ENCODE measurements around the gene TMA7. TPM values are rescaled to one million over a fixed set of nuclear protein-coding genes. Genes with fewer than 3 reads are reported as not detected.

Gene TMA7
- total and polyA plus RNA-seq, 12 donors = 140 to 1,063 (median 196) TPM

GRCh38 chr3:48492461-48493202 lies 52.6 kb downstream of the TMA7 start:
- intact Hi-C loops (cut with DNase I) = no loop called here
- WGBS, 2 donors = 89 to 90% methylated on average over 7 of the region's 7 CpGs
- ATAC-seq (no peak), DNase-seq (no peak)
- Histone ChIP-seq H3K36me3 (peaks cover 0 to 77% (median 4%) of the 10 kb centered on the region in 9 donors), H3K4me1 (no peaks in the 10 kb centered on the region), H3K27ac (no peak overlapping the region), H3K27me3 (no peaks in the 10 kb centered on the region), H3K9me3 (no peaks in the 10 kb centered on the region), H3K4me3 (no peak overlapping the region)
- TF ChIP-seq, protein P1, sequence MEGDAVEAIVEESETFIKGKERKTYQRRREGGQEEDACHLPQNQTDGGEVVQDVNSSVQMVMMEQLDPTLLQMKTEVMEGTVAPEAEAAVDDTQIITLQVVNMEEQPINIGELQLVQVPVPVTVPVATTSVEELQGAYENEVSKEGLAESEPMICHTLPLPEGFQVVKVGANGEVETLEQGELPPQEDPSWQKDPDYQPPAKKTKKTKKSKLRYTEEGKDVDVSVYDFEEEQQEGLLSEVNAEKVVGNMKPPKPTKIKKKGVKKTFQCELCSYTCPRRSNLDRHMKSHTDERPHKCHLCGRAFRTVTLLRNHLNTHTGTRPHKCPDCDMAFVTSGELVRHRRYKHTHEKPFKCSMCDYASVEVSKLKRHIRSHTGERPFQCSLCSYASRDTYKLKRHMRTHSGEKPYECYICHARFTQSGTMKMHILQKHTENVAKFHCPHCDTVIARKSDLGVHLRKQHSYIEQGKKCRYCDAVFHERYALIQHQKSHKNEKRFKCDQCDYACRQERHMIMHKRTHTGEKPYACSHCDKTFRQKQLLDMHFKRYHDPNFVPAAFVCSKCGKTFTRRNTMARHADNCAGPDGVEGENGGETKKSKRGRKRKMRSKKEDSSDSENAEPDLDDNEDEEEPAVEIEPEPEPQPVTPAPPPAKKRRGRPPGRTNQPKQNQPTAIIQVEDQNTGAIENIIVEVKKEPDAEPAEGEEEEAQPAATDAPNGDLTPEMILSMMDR (IDR thresholded peaks at IDR 0.05) = no peak

- Histone ChIP-seq H3K27me3 (no peaks in the 10 kb centered on the region), H3K9me3 (peaks cover 0 to 1% (median 0%) of the 10 kb centered on the region in 11 donors), H3K4me1 (no peaks in the 10 kb centered on the region), H3K36me3 (peaks cover 0 to 80% (median 4%) of the 10 kb centered on the region in 9 donors), H3K27ac (no peak overlapping the region), H3K4me3 (no peak overlapping the region)
- intact Hi-C loops (cut with DNase I) = no loop called here
- ATAC-seq (no peak), DNase-seq (no peak)
- TF ChIP-seq, protein P1 (IDR thresholded peaks at IDR 0.05) = no peak
- WGBS, 2 donors = 88 to 98% methylated on average over 3 of the region's 3 CpGs
These were observed 53.1 kb downstream of the TMA7 start for GRCh38 chr3:48493203-48493501.

Other genes starting within 250 kb of the TMA7 start
- 1 to 10 TPM in 1 of 10 donors, under 1 TPM in 4, not detected in 5; 0.33 to 3.3 (median 0.42) TPM for gene CAMP, start 216.8 kb upstream of the TMA7 start, total RNA-seq
- gene CAMP, start 216.8 kb upstream of the TMA7 start, polyA plus RNA-seq = 1 to 10 TPM; 2.3 to 4.1 TPM
- gene ZNF589, start 199.2 kb upstream of the TMA7 start, total RNA-seq = 1 to 10 TPM; 3.6 to 7.0 (median 4.4) TPM
- gene ZNF589, start 199.2 kb upstream of the TMA7 start, polyA plus RNA-seq = 1 to 10 TPM; 2.9 to 5.9 TPM
- 10 to 100 TPM; 15.9 to 25.7 (median 20.4) TPM for gene NME6, start 138.9 kb upstream of the TMA7 start, total RNA-seq
- gene NME6, start 138.9 kb upstream of the TMA7 start, polyA plus RNA-seq = 10 to 100 TPM in 1 of 2 donors, 1 to 10 TPM in 1; 9.1 to 15.5 TPM
- gene SPINK8, start 106.6 kb upstream of the TMA7 start, total RNA-seq = not detected
- gene SPINK8, start 106.6 kb upstream of the TMA7 start, polyA plus RNA-seq = not detected
- gene FBXW12, start 68.0 kb upstream of the TMA7 start, total RNA-seq = under 1 TPM in 1 of 10 donors, not detected in 9; 0.28 TPM
- gene FBXW12, start 68.0 kb upstream of the TMA7 start, polyA plus RNA-seq = under 1 TPM in 1 of 2 donors, not detected in 1; 0.29 TPM
- gene PLXNB1, start 10.2 kb upstream of the TMA7 start, total RNA-seq = 10 to 100 TPM; 27.7 to 67.3 (median 32.4) TPM
- 100 to 1,000 TPM in 1 of 2 donors, 10 to 100 TPM in 1; 30.1 to 135 TPM for gene PLXNB1, start 10.2 kb upstream of the TMA7 start, polyA plus RNA-seq
- 10 to 100 TPM in 8 of 10 donors, 1 to 10 TPM in 2; 9.5 to 14.3 (median 12.2) TPM for gene CCDC51, start 138 bp upstream of the TMA7 start, total RNA-seq
- gene CCDC51, start 138 bp upstream of the TMA7 start, polyA plus RNA-seq = 10 to 100 TPM in 1 of 2 donors, 1 to 10 TPM in 1; 4.7 to 11.0 TPM
- gene ATRIP, start 6.5 kb downstream of the TMA7 start, total RNA-seq = 1 to 10 TPM; 2.2 to 5.4 (median 3.8) TPM
- gene ATRIP, start 6.5 kb downstream of the TMA7 start, polyA plus RNA-seq = 1 to 10 TPM; 4.5 to 5.1 TPM
- gene SHISA5, start 63.9 kb downstream of the TMA7 start, total RNA-seq = 10 to 100 TPM; 36.8 to 95.3 (median 52.9) TPM
- gene SHISA5, start 63.9 kb downstream of the TMA7 start, polyA plus RNA-seq = 10 to 100 TPM; 34.6 to 68.7 TPM
- gene PFKFB4, start 116.5 kb downstream of the TMA7 start, total RNA-seq = 1 to 10 TPM in 6 of 10 donors, under 1 TPM in 4; 0.40 to 7.7 (median 1.5) TPM
- 1 to 10 TPM in 1 of 2 donors, under 1 TPM in 1; 0.74 to 1.0 TPM for gene PFKFB4, start 116.5 kb downstream of the TMA7 start, polyA plus RNA-seq
- gene UCN2, start 123.5 kb downstream of the TMA7 start, total RNA-seq = under 1 TPM in 4 of 10 donors, not detected in 6; 0.19 to 0.77 (median 0.28) TPM
- gene UCN2, start 123.5 kb downstream of the TMA7 start, polyA plus RNA-seq = under 1 TPM; 0.06 to 0.22 TPM
- gene COL7A1, start 155.1 kb downstream of the TMA7 start, total RNA-seq = 10 to 100 TPM in 8 of 10 donors, 1 to 10 TPM in 2; 6.1 to 24.0 (median 12.6) TPM
- gene COL7A1, start 155.1 kb downstream of the TMA7 start, polyA plus RNA-seq = 10 to 100 TPM in 1 of 2 donors, 1 to 10 TPM in 1; 7.7 to 63.5 TPM
- gene UQCRC1, start 169.4 kb downstream of the TMA7 start, total RNA-seq = 1,000 to 10,000 TPM in 9 of 10 donors, 100 to 1,000 TPM in 1; 723 to 1,173 (median 1,035) TPM
- gene UQCRC1, start 169.4 kb downstream of the TMA7 start, polyA plus RNA-seq = 1,000 to 10,000 TPM in 1 of 2 donors, 100 to 1,000 TPM in 1; 859 to 1,330 TPM
- gene TMEM89, start 181.5 kb downstream of the TMA7 start, total RNA-seq = not detected
- gene TMEM89, start 181.5 kb downstream of the TMA7 start, polyA plus RNA-seq = not detected
- gene SLC26A6, start 195.2 kb downstream of the TMA7 start, total RNA-seq = 10 to 100 TPM in 6 of 10 donors, 1 to 10 TPM in 4; 5.2 to 17.7 (median 10.2) TPM
- 10 to 100 TPM; 11.3 to 25.4 TPM for gene SLC26A6, start 195.2 kb downstream of the TMA7 start, polyA plus RNA-seq
- under 1 TPM; 0.10 to 0.44 (median 0.17) TPM for gene CELSR3, start 222.6 kb downstream of the TMA7 start, total RNA-seq
- under 1 TPM; 0.10 to 0.44 TPM for gene CELSR3, start 222.6 kb downstream of the TMA7 start, polyA plus RNA-seq
- gene NCKIPSD, start 245.7 kb downstream of the TMA7 start, total RNA-seq = 10 to 100 TPM in 9 of 10 donors, 1 to 10 TPM in 1; 9.4 to 21.1 (median 15.1) TPM
- 10 to 100 TPM; 13.0 to 14.3 TPM for gene NCKIPSD, start 245.7 kb downstream of the TMA7 start, polyA plus RNA-seq

Data from heart right ventricle (tissue), 16 donors.